Lower leg skin (tissue), 4 donors: ENCODE results near the gene LMBR1. TPM values are rescaled to one million over a fixed set of nuclear protein-coding genes. Genes with fewer than 3 reads are reported as not detected.

Source experiments
- DNase-seq, 2 donors: peaks; one replicate each; pipeline ENCODE4 v3.0.0-alpha.2; 2019; ENCODE audit warnings: low spot score in 2 of 2
- H3K4me3 ChIP-seq: fragments of 200-600 bp; sonication (generic); 2 replicates; pipeline ENCODE4 v1.5.1; 2017; ENCODE audit warnings: mild to moderate bottlenecking, low read depth; ENCODE audit not compliant: poor library complexity, severe bottlenecking
- CTCF ChIP-seq, 3 donors: fragments of 450-650 bp; IDR thresholded peaks; one replicate each; pipeline ENCODE4 v1.5.1; 2016; ENCODE audit warnings: antibody characterized with exemption in 3 of 3, mild to moderate bottlenecking in 3 of 3, moderate library complexity in 2 of 3
- POLR2A ChIP-seq, 2 donors: fragments of 450-650 bp; IDR thresholded peaks; one replicate each; pipeline ENCODE4 v1.6.1; 2016 to 2017; ENCODE audit warnings: antibody characterized with exemption in 2 of 2, mild to moderate bottlenecking in 1 of 2, moderate library complexity in 1 of 2
- WGBS, 2 donors: methylation state at CpG; one replicate each; pipeline ENCODE4 v1.1.5; 2018; 5-methylcytosine and 5-hydroxymethylcytosine counted together
- intact Hi-C: fragments of 100-400 bp; cut with DNase I; formaldehyde crosslinking; loops from one replicate; pipeline ENCODE4 v1.15.0; 2023; ENCODE audit warnings: low total_unique reads
- total RNA-seq, 4 donors: library from RNA; depleted of rRNA; stranded (reverse); fragments of >200 nt; gene quantifications; one replicate each; pipeline ENCODE4 v1.1.0, GENCODE V29; 2016

The LMBR1 gene
- total RNA-seq, 4 donors from 2014 or later: 44.1 to 67.0 (median 55.9) TPM

GRCh38 chr7:156795415-156795814 is 97.6 kb downstream of the LMBR1 start:
- TF ChIP-seq POLR2A (IDR thresholded peaks at IDR 0.05) (no peak), CTCF (IDR thresholded peaks at IDR 0.05) (no peak)
- 96 to 98% methylated on average over 4 of the region's 4 CpGs for WGBS, 2 donors

GRCh38 chr7:156793334-156793733 is 99.6 kb downstream of the LMBR1 start:
- 83 to 84% methylated on average over 2 of the region's 2 CpGs for WGBS, 2 donors
- H3K4me3 ChIP-seq: no peak overlapping the region
- intact Hi-C loops: no loop called here
- TF ChIP-seq POLR2A (IDR thresholded peaks at IDR 0.05): no peak
- TF ChIP-seq CTCF (IDR thresholded peaks at IDR 0.05): no peak
- no peak for DNase-seq

More at GRCh38 chr7:156795415-156795814, 97.6 kb downstream of the LMBR1 start:
- no peak for DNase-seq
- no peak overlapping the region for H3K4me3 ChIP-seq
- intact Hi-C loops: no loop called here

DNA sequence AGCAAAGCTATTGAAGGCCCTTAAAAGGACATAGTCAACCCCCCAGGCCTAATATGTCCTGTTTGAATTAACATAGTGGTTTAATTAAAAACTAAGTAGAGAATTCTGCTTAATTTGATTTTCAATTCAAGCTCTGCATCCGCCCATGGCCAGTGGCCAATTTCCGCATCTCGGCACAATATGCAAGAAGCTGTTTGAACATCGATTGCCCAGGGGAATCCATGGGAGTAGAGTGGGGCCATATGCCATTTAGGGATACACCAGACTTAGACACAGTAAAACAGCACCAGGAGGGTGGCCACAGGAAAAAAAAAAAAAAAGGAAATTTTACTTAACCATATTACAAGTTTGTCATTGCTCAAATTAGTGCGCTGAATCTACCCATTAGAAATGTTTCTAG is 100.4 kb downstream of the LMBR1 start:
- TF ChIP-seq POLR2A (IDR thresholded peaks at IDR 0.05): no peak
- TF ChIP-seq CTCF (IDR thresholded peaks at IDR 0.05): no peak
- intact Hi-C loops: no loop called here
- no peak overlapping the region for H3K4me3 ChIP-seq
- no peak for DNase-seq
- WGBS, 2 donors: 58 to 74% methylated on average over 5 of the region's 5 CpGs

DNA sequence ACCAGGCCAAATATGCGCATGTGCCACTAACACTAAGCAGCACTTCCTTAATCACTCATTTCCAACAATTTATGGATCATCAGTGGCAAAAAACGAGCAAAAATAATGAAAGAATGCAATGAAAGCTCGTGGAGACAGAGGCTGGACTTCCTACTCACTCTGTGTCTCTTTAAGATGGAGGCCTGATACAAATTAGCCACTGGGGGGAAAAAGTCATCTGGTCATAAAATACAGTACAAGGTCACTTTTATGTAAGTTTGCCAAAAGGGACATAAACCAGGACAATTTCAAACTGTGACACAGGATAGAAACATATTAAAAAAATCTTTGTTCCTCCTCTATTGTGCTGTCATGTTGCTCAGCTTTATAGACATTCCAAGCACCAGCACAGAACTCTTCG is 101.7 kb downstream of the LMBR1 start:
- intact Hi-C loops: no loop called here
- TF ChIP-seq POLR2A (IDR thresholded peaks at IDR 0.05): no peak
- no peak for TF ChIP-seq CTCF (IDR thresholded peaks at IDR 0.05)
- H3K4me3 ChIP-seq: no peak overlapping the region
- no peak for DNase-seq
- WGBS, 2 donors: 67 to 74% methylated on average over 4 of the region's 4 CpGs

- no peak for TF ChIP-seq CTCF (IDR thresholded peaks at IDR 0.05)
- TF ChIP-seq POLR2A (IDR thresholded peaks at IDR 0.05): no peak
- intact Hi-C loops: no loop called here
- no peak overlapping the region for H3K4me3 ChIP-seq
- DNase-seq: no peak
Measured at GRCh38 chr7:156790264-156790663, 102.7 kb downstream of the LMBR1 start.

- no peak overlapping the region for H3K4me3 ChIP-seq
- TF ChIP-seq CTCF (IDR thresholded peaks at IDR 0.05) (no peak), POLR2A (IDR thresholded peaks at IDR 0.05) (no peak)
- 92 to 94% methylated on average over 4 of the region's 4 CpGs for WGBS, 2 donors
- intact Hi-C loops: no loop called here
- no peak for DNase-seq
Measured at GRCh38 chr7:156785998-156786543, 106.9 kb downstream of the LMBR1 start.
